SK-N-SH treated with all-trans-retinoic acid at 6 μM for 48 hours (cell line): Measurements from ENCODE around the gene LGR4.
"Not testable (repeated sequence)": the region's sequence is repeated elsewhere in the genome, so short reads cannot be mapped to it uniquely, and the experiment has no call there.

Experiments
- ATAC-seq: fragments of 200-7000 bp; cut with Tn5 transposase; 3 replicates; pipeline ENCODE4 v1.9.1; 2020; ENCODE audit warnings: mild to moderate bottlenecking, moderate library complexity
- ARNTL ChIP-seq: fragments of 450-650 bp; formaldehyde crosslinking; IDR thresholded peaks from 2 replicates; pipeline ENCODE4 v1.5.0; 2020; ENCODE audit warnings: low read depth, mild to moderate bottlenecking, moderate library complexity, borderline replicate concordance
- BACH2 ChIP-seq: fragments of 250-450 bp; sonication (Bioruptor Pico); IDR thresholded peaks from 2 replicates; pipeline ENCODE4 v1.9.0; 2021; ENCODE audit warnings: mild to moderate bottlenecking, borderline replicate concordance
- CSDC2 ChIP-seq: fragments of 250-450 bp; sonication (Bioruptor Pico); IDR thresholded peaks from 2 replicates; pipeline ENCODE4 v1.5.0; 2020; ENCODE audit warnings: mild to moderate bottlenecking, moderate library complexity
- ISL1 ChIP-seq: fragments of 250-450 bp; sonication (Bioruptor Pico); IDR thresholded peaks from 2 replicates; pipeline ENCODE4 v2.1.2; 2022; ENCODE audit warnings: mild to moderate bottlenecking, moderate library complexity
- RARB ChIP-seq: fragments of 250-450 bp; sonication (Bioruptor Pico); IDR thresholded peaks from 2 replicates; pipeline ENCODE4 v1.8.0; 2021; ENCODE audit warnings: mild to moderate bottlenecking, moderate library complexity
- SNAI2 ChIP-seq: fragments of 250-450 bp; sonication (Bioruptor Pico); IDR thresholded peaks from 2 replicates; pipeline ENCODE4 v1.5.0; 2020; ENCODE audit warnings: mild to moderate bottlenecking, moderate library complexity
- TCF4 ChIP-seq: fragments of 250-450 bp; sonication (Bioruptor Pico); IDR thresholded peaks from 2 replicates; pipeline ENCODE4 v1.8.0; 2021; ENCODE audit warnings: mild to moderate bottlenecking, moderate library complexity, borderline replicate concordance
- TOX ChIP-seq: fragments of 250-450 bp; sonication (Bioruptor Pico); IDR thresholded peaks from 2 replicates; pipeline ENCODE4 v1.8.0; 2021; ENCODE audit warnings: mild to moderate bottlenecking, moderate library complexity, borderline replicate concordance
- TSHZ2 ChIP-seq: fragments of 250-450 bp; sonication (Bioruptor Pico); IDR thresholded peaks from 2 replicates; pipeline ENCODE4 v1.5.0; 2020; ENCODE audit warnings: mild to moderate bottlenecking, moderate library complexity
- ZC3H10 ChIP-seq: fragments of 250-450 bp; sonication (Bioruptor Pico); IDR thresholded peaks from 2 replicates; pipeline ENCODE4 v1.5.1; 2021; ENCODE audit warnings: mild to moderate bottlenecking, moderate library complexity
- ZFP30 ChIP-seq: fragments of 450-650 bp; formaldehyde crosslinking; IDR thresholded peaks from 2 replicates; pipeline ENCODE4 v1.5.0; 2022; ENCODE audit warnings: mild to moderate bottlenecking, moderate library complexity
- ZNF70 ChIP-seq: fragments of 450-650 bp; formaldehyde crosslinking; IDR thresholded peaks from 2 replicates; pipeline ENCODE4 v1.5.0; 2020; ENCODE audit warnings: mild to moderate bottlenecking, moderate library complexity
- ZNF8 ChIP-seq: fragments of 450-650 bp; formaldehyde crosslinking; IDR thresholded peaks from 2 replicates; pipeline ENCODE4 v1.5.0; 2020; ENCODE audit warnings: mild to moderate bottlenecking, moderate library complexity
- TF ChIP-seq, protein P1 (sequence below): fragments of 250-450 bp; sonication (Bioruptor Pico); IDR thresholded peaks from 2 replicates; pipeline ENCODE4 v1.5.1; 2021; ENCODE audit warnings: mild to moderate bottlenecking, moderate library complexity
- TF ChIP-seq, protein P2 (sequence below): fragments of 250-450 bp; sonication (Bioruptor Pico); IDR thresholded peaks from 2 replicates; pipeline ENCODE4 v1.8.0; 2021; ENCODE audit warnings: low read depth, mild to moderate bottlenecking, moderate library complexity, borderline replicate concordance

The LGR4 gene

DNA sequence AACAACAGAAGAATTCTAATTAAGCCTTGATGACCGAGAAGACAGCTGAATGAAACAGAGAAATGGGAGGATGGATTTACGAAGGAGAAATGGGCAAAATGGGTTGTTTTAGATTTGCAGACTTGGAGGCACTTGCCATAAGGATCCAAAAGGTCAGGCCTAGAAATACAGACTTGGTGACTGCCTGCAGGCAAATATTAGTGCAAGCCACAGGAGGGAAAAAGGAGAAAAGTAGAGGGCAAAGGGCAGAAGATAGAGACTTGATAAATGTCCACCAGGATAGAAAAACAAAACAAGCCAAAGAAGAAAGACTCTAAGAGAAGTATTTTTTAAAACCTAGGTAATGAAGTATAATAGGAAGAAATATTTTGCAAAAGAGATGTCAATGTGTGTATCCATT, 122.7 kb downstream of the LGR4 start:
- ATAC-seq: no peak

GRCh38 chr11:27348340-27348873, 124.2 kb downstream of the LGR4 start:
- ATAC-seq: no peak; the same call in 2 of the 3 replicates
- TF ChIP-seq ISL1: peak; percentile 52
- TF ChIP-seq, protein P1, sequence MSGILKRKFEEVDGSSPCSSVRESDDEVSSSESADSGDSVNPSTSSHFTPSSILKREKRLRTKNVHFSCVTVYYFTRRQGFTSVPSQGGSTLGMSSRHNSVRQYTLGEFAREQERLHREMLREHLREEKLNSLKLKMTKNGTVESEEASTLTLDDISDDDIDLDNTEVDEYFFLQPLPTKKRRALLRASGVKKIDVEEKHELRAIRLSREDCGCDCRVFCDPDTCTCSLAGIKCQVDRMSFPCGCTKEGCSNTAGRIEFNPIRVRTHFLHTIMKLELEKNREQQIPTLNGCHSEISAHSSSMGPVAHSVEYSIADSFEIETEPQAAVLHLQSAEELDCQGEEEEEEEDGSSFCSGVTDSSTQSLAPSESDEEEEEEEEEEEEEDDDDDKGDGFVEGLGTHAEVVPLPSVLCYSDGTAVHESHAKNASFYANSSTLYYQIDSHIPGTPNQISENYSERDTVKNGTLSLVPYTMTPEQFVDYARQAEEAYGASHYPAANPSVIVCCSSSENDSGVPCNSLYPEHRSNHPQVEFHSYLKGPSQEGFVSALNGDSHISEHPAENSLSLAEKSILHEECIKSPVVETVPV: no peak
- TF ChIP-seq TSHZ2 (CRISPR knock-in tag): no peak
- no peak for TF ChIP-seq BACH2 (CRISPR knock-in tag)

More for the DNA sequence above, 122.7 kb downstream of the LGR4 start:
- no peak for TF ChIP-seq CSDC2 (CRISPR knock-in tag)

DNA sequence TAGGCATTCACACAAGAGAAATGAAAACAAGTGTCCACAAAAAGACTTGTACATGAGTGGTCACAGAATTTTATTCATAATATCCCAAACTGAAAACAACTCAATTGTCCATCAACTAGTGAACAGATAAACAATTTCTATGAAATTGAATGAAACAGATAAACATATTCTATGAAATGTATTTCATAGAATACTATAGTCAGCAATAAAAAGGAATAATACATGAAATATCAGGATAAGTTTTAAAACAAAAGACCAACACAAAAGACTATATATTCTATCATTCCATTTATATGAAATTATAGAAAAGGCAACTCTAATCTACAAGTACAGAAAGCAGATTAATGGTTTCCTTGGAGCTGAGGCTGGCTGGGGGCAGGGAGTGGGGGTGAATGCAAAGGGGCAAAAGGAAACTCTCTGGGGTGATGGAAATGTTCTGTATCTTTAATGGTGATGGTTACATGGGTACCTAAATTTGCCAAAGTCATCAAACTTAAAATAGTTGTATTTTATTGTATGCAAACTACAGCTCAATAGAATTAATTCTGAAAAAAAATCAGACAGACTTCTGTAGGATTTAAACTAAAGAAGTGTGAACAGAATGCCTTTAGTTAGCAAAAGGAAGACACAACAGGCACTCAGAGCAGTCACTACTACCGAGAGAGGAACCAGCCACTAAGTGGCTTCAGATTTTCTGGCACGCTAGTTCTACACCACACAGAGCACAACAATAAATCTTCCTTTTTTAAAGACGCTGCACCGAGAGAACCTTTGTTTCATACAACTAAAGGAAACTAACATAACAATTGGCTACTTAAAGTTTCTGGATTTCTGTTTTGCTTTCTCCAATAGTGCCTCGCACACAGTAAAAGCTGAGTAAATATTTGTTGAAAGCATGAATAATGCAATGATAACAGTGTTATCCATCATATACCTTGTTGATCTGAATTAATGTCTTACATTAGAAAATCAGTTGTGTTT, 124.9 kb downstream of the LGR4 start:
- peak; percentile 34; the same call in 1 of the 3 replicates for ATAC-seq
- TF ChIP-seq TSHZ2 (CRISPR knock-in tag) (no peak), ZFP30 (CRISPR knock-in tag) (no peak), TOX (no peak), SNAI2 (no peak), RARB (CRISPR knock-in tag) (no peak), ARNTL (CRISPR knock-in tag) (no peak), CSDC2 (CRISPR knock-in tag) (no peak), ZNF8 (CRISPR knock-in tag) (no peak), TCF4 (CRISPR knock-in tag) (no peak)
- TF ChIP-seq, protein P2, sequence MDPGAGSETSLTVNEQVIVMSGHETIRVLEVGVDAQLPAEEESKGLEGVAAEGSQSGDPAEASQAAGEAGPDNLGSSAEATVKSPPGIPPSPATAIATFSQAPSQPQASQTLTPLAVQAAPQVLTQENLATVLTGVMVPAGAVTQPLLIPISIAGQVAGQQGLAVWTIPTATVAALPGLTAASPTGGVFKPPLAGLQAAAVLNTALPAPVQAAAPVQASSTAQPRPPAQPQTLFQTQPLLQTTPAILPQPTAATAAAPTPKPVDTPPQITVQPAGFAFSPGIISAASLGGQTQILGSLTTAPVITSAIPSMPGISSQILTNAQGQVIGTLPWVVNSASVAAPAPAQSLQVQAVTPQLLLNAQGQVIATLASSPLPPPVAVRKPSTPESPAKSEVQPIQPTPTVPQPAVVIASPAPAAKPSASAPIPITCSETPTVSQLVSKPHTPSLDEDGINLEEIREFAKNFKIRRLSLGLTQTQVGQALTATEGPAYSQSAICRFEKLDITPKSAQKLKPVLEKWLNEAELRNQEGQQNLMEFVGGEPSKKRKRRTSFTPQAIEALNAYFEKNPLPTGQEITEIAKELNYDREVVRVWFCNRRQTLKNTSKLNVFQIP (CRISPR knock-in tag): no peak

GRCh38 chr11:27339941-27340340, 132.6 kb downstream of the LGR4 start:
- TF ChIP-seq ZNF70 (CRISPR knock-in tag) (peak; percentile 60; the same call in 1 of the 2 replicates), ZC3H10 (CRISPR knock-in tag) (no peak), ISL1 (peak; percentile 81)
- peak; percentile 56 for ATAC-seq

DNA sequence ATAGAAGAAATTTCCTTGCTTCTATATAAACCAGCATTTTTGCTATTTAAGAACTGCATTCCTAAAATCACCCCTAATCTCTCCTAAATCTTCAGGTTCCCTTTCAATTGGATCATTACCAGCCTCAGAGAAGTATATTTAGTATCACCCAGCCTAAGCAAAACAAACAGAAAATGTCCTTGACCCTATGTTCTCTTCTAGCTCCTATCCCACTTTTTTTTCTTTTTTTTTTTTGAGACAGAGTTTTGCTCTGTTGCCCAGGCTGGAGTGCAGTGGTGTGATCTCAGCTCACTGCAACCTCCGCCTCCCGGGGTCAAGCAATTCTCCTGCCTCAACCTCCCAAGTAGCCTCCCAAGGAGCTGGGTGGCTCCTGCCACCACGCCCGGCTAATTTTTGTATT, 137.8 kb downstream of the LGR4 start:
- not testable (repeated sequence) for ATAC-seq
